Prostate gland (tissue), 2 donors: ENCODE results near the gene RFXANK. TPM values are rescaled to one million over a fixed set of nuclear protein-coding genes. Genes with fewer than 3 reads are reported as not detected.

ENCODE experiments used
- DNase-seq: peaks from one replicate; pipeline ENCODE4 v3.0.0-alpha.2; 2019; ENCODE audit warnings: low spot score
- H3K27ac ChIP-seq, 2 donors: fragments of 200-600 bp; sonication (generic); 2 replicates each; pipeline ENCODE4 v1.5.1; 2017 to 2019
- H3K27me3 ChIP-seq: fragments of 200-600 bp; sonication (generic); replicated peaks from 2 replicates; pipeline ENCODE4 v1.5.1; 2019; ENCODE audit not compliant: insufficient read depth
- H3K36me3 ChIP-seq, 2 donors: fragments of 200-600 bp; sonication (generic); 1 replicate in 1 of 2; 2 replicates in 1 of 2; pipeline versions ENCODE4 v1.5.1 to v1.8.1; 2017 to 2019
- H3K4me1 ChIP-seq: fragments of 200-600 bp; sonication (generic); replicated peaks from 2 replicates; pipeline ENCODE4 v1.5.1; 2019
- H3K4me3 ChIP-seq, 2 donors: fragments of 200-600 bp; sonication (generic); 2 replicates each; pipeline ENCODE4 v1.5.1; 2017 to 2019
- H3K9me3 ChIP-seq: fragments of 200-600 bp; sonication (generic); 2 replicates; pipeline ENCODE4 v1.5.1; 2017
- POLR2A ChIP-seq: fragments of 450-650 bp; IDR thresholded peaks from one replicate; pipeline ENCODE4 v1.6.1; 2016; ENCODE audit warnings: antibody characterized with exemption, mild to moderate bottlenecking
- POLR2AphosphoS5 ChIP-seq: sonication (generic); formaldehyde crosslinking; IDR thresholded peaks from one replicate; pipeline ENCODE4 v1.6.1; 2017; ENCODE audit warnings: antibody characterized with exemption
- WGBS: methylation state at CpG from one replicate; pipeline ENCODE4 v1.1.5; 2018; 5-methylcytosine and 5-hydroxymethylcytosine counted together
- intact Hi-C: fragments of 100-400 bp; cut with DNase I; formaldehyde crosslinking; loops from one replicate; pipeline ENCODE4 v1.14.2; 2022
- total RNA-seq, 2 donors: library from RNA; depleted of rRNA; stranded (reverse); fragments of >200 nt; gene quantifications; one replicate each; pipeline ENCODE4 v1.1.0, GENCODE V29; 2016
- TF ChIP-seq, protein P1 (sequence below), 4 experiments: fragments of 200-600 bp in 2 of 4; fragments of 450-650 bp in 2 of 4; sonication (generic) in 2 of 4; IDR thresholded peaks; 1 replicate in 3 of 4; 2 replicates in 1 of 4; pipeline ENCODE4 v1.5.1; 2016 to 2019; ENCODE audit warnings: antibody characterized with exemption in 4 of 4, mild to moderate bottlenecking in 2 of 4, moderate library complexity in 2 of 4

Gene RFXANK
- total RNA-seq, 2 donors from 2014 or later = 44.2 to 46.3 TPM

DNA sequence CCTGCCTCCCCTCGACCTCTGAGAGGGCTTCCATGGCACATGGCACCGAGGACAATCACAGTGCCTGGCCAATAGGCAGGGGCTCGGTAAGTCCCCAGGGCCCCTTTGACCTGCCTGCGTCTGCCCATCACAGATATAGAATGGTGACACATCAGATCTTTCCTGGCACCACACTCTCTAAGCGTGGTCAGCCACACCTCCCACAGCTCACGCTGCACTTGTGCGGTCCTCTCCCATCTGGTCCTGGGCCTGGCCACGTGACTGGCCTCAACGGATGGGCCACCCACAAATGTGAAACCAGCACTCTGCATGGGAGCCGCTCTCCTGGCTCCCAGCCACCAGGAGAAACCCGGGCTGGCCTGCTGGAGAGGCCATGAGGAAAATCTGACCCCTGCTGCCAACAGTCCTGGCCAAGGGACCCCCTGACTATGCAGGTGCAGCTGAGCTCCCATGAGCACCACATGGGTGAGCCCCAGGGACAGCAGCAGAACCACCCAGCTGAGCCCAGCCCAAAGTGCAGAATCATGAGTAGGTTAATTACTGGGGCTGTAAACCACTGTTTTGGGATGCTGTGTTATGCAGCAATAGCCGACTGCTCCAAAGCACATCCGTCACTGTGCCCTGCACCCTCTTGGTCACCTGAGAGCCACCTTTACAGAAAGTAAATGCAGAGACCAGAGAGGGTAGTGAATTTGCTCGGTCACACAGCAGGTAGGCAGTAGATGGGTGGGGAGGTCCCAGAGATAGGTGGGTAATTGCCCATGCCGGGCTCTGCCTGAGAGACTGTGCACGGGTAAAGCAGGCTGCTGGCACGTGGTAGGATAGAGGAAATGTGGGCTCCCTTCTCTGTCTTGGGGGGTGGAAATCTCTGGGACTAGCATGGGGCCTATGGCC is 12.3 kb upstream of the RFXANK start:
- TF ChIP-seq, protein P1, sequence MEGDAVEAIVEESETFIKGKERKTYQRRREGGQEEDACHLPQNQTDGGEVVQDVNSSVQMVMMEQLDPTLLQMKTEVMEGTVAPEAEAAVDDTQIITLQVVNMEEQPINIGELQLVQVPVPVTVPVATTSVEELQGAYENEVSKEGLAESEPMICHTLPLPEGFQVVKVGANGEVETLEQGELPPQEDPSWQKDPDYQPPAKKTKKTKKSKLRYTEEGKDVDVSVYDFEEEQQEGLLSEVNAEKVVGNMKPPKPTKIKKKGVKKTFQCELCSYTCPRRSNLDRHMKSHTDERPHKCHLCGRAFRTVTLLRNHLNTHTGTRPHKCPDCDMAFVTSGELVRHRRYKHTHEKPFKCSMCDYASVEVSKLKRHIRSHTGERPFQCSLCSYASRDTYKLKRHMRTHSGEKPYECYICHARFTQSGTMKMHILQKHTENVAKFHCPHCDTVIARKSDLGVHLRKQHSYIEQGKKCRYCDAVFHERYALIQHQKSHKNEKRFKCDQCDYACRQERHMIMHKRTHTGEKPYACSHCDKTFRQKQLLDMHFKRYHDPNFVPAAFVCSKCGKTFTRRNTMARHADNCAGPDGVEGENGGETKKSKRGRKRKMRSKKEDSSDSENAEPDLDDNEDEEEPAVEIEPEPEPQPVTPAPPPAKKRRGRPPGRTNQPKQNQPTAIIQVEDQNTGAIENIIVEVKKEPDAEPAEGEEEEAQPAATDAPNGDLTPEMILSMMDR (IDR thresholded peaks at IDR 0.05) = no peak
- no peak for TF ChIP-seq POLR2AphosphoS5
- H3K4me3 ChIP-seq = no peak overlapping the region
- H3K4me1 ChIP-seq = no peaks in the 10 kb centered on the region
- intact Hi-C loops = no loop called here
- no peaks in the 10 kb centered on the region for H3K27me3 ChIP-seq
- H3K27ac ChIP-seq = no peak overlapping the region
- WGBS = 94% methylated on average over 16 of the region's 17 CpGs
- no peaks in the 10 kb centered on the region for H3K9me3 ChIP-seq
- peaks cover 3 to 8% of the 10 kb centered on the region in 2 donors for H3K36me3 ChIP-seq
- DNase-seq = no peak

DNA sequence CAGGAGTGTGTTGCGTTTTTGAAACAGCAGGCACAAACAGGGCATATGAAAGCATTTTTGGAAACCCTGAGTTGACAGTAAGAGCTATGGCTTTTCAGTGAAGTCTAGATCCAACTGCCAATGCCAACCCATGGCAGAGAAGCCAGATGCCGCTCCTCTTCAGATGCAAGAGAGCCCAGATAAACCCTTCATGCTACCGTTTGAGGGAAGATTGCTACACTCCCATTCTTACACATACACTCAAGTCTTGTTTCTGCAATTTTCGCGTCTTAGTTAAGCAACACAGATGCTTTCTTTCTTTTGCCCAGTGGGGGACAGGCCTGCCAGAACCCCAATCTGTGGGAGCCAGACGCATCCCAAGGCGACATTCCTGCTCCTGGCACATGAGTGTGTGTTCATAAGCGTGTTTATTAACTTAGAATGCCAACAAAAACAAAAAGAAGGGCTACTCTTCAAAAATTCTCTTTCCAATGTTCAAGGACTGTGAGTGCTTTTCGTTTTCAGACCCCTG is 10.5 kb upstream of the RFXANK start:
- WGBS = 89% methylated on average over 9 of the region's 9 CpGs
- Histone ChIP-seq H3K36me3 (peaks cover 3 to 8% of the 10 kb centered on the region in 2 donors), H3K27ac (no peak overlapping the region), H3K4me1 (no peaks in the 10 kb centered on the region), H3K4me3 (no peak overlapping the region), H3K27me3 (no peaks in the 10 kb centered on the region), H3K9me3 (no peaks in the 10 kb centered on the region)
- no peak for DNase-seq
- intact Hi-C loops = no loop called here
- TF ChIP-seq, protein P1 (IDR thresholded peaks at IDR 0.05) = no peak
- TF ChIP-seq POLR2AphosphoS5 = no peak
- TF ChIP-seq POLR2A = no peak

DNA sequence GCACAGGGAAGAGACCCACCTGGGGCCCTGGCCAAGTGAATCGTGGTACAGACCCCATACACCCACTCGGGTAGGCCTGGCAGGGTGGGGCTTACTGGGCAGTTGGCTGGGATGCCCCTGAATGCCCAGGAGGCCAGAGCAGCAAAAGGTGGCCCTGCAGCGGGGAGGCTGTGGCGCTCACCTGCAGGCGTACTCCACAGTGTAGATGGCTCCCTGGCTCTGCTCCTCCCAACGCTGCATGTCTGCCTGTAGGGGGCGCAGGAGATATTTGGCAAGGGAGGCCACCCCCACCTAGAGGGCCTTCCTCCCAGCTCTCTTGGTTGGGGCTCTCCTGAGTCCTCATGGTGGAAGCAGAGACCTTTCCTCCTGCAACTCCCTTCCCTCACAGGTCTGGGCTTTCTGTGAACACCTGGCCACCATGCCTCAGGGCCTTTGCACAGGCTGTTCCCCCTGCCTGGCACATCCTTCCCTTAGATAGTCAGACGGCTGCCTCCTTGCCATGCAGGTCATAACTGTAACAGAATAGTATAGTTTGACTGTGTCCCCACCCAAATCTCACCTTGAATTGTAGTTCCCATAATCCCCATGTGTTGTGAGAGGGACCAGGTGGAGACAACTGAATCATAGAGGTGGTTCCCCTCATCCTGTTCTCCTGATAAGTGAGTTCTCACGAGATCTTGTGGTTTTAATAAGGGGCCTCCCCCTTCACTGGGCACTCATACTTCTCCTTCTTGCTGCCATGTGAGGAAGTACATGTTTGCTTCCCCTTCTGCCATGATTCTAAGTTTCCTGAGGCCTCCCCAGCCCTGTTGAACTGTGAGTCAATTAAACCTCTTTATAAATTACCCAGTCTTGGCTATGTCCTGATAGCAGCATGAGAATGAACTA is 6.0 kb upstream of the RFXANK start:
- Histone ChIP-seq H3K4me3 (no peak overlapping the region), H3K36me3 (peaks cover 3 to 8% of the 10 kb centered on the region in 2 donors), H3K27ac (no peak overlapping the region), H3K27me3 (no peaks in the 10 kb centered on the region), H3K9me3 (no peaks in the 10 kb centered on the region), H3K4me1 (peaks cover 4% of the 10 kb centered on the region)
- intact Hi-C loops = no loop called here
- no peak for DNase-seq
- WGBS = 59% methylated on average over 9 of the region's 9 CpGs
- TF ChIP-seq POLR2AphosphoS5 (no peak), POLR2A (no peak)
- TF ChIP-seq, protein P1 (IDR thresholded peaks at IDR 0.05) = peak in 3 of 4 experiments; percentile 23 to 37 (median 28)

DNA sequence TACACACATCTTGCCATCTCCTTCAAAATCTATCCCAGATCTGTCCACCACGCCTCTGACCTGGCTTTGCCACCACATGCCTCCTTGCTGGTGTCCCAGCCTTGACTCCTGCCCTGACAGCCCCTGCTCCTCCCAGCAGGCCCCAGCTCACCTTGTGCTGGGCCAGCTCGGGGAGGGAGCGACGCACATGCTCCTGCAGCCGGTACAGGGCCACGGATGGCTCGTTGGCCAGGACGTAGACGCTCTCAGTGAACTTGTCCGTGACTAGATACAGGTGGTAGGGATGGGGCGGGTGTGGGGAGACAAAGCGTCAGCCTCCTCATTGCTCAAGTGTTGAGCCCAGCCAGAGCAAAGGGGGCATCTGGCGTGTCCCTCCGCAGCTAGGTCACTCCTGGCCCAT is 5.3 kb upstream of the RFXANK start:
- H3K27me3 ChIP-seq = no peaks in the 10 kb centered on the region
- H3K4me3 ChIP-seq = no peak overlapping the region
- intact Hi-C loops = no loop called here
- WGBS = 93% methylated on average over 14 of the region's 14 CpGs
- H3K36me3 ChIP-seq = peaks cover 3 to 5% of the 10 kb centered on the region in 2 donors
- TF ChIP-seq POLR2AphosphoS5 (no peak), POLR2A (no peak)
- TF ChIP-seq, protein P1 (IDR thresholded peaks at IDR 0.05) = no peak
- H3K27ac ChIP-seq = no peak overlapping the region
- peaks cover 4% of the 10 kb centered on the region for H3K4me1 ChIP-seq
- H3K9me3 ChIP-seq = no peaks in the 10 kb centered on the region
- DNase-seq = no peak
